ENCODE data around the gene SCARB2. TPM values are rescaled to one million over a fixed set of nuclear protein-coding genes. Genes with fewer than 3 reads are reported as not detected.

The SCARB2 gene
- total RNA-seq, 4 donors from 2014 or later, result 178 to 271 (median 206) TPM

- Histone ChIP-seq H3K27ac (peak overlapping the region; percentile 81 to 92 (median 84)), H3K4me1 (peaks cover 20 to 23% of the 10 kb centered on the region in 2 donors), H3K4me3 (replicated peaks in 1 of 3) (peak overlapping the region; percentile 19 to 92 (median 78)), H3K27me3 (no peaks in the 10 kb centered on the region), H3K9me3 (no peaks in the 10 kb centered on the region), H3K36me3 (peaks cover 0 to 8% of the 10 kb centered on the region in 2 donors)
- WGBS, 2 donors, result 0% methylated on average over 21 to 28 of the region's 31 CpGs
- peak; percentile 56 to 62 for DNase-seq
- TF ChIP-seq POLR2A (IDR thresholded peaks at IDR 0.05), result no peak
- TF ChIP-seq, protein P1, sequence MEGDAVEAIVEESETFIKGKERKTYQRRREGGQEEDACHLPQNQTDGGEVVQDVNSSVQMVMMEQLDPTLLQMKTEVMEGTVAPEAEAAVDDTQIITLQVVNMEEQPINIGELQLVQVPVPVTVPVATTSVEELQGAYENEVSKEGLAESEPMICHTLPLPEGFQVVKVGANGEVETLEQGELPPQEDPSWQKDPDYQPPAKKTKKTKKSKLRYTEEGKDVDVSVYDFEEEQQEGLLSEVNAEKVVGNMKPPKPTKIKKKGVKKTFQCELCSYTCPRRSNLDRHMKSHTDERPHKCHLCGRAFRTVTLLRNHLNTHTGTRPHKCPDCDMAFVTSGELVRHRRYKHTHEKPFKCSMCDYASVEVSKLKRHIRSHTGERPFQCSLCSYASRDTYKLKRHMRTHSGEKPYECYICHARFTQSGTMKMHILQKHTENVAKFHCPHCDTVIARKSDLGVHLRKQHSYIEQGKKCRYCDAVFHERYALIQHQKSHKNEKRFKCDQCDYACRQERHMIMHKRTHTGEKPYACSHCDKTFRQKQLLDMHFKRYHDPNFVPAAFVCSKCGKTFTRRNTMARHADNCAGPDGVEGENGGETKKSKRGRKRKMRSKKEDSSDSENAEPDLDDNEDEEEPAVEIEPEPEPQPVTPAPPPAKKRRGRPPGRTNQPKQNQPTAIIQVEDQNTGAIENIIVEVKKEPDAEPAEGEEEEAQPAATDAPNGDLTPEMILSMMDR (IDR thresholded peaks at IDR 0.05), result no peak
- intact Hi-C loops (cut with DNase I), result no loop called here
Observed at GRCh38 chr4:76147454-76148141, 66.0 kb downstream of the SCARB2 start.

GRCh38 chr4:76144546-76144945 is 69.1 kb downstream of the SCARB2 start:
- Histone ChIP-seq H3K36me3 (peaks cover 6 to 20% of the 10 kb centered on the region in 2 donors), H3K27me3 (no peaks in the 10 kb centered on the region), H3K4me1 (peaks cover 16 to 20% of the 10 kb centered on the region in 2 donors), H3K27ac (no peak overlapping the region), H3K9me3 (no peaks in the 10 kb centered on the region), H3K4me3 (replicated peaks in 1 of 3) (no peak overlapping the region)
- intact Hi-C loops (cut with DNase I), result no loop called here
- no peak for DNase-seq
- TF ChIP-seq, protein P1 (IDR thresholded peaks at IDR 0.05), result no peak
- TF ChIP-seq POLR2A (IDR thresholded peaks at IDR 0.05), result no peak

DNA sequence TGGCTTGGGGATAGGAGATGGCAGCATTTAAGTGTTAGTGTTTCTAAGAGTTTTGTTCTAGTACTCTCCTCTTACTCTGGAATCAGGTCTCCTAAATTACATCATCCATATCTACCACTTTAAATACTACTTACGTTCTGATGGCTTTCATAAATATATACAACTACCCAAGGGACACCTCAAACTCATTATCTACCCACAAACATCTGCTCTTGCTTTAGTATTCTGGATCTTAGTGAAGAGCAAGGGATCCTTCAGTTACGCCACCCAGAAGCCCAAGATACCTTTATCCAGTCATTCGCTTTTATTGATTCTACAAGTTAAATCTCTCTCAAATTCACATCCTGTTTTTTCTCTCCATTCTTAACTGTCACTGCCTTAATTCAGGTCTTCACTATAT is 72.4 kb downstream of the SCARB2 start:
- Histone ChIP-seq H3K27me3 (no peaks in the 10 kb centered on the region), H3K9me3 (no peaks in the 10 kb centered on the region), H3K27ac (no peak overlapping the region), H3K4me1 (peaks cover 4 to 6% of the 10 kb centered on the region in 2 donors), H3K36me3 (peaks cover 6 to 27% of the 10 kb centered on the region in 2 donors), H3K4me3 (replicated peaks in 1 of 3) (no peak overlapping the region)
- intact Hi-C loops (cut with DNase I), result no loop called here
- TF ChIP-seq POLR2A (IDR thresholded peaks at IDR 0.05), result no peak
- TF ChIP-seq, protein P1 (IDR thresholded peaks at IDR 0.05), result no peak
- no peak for DNase-seq
- 92 to 96% methylated on average over 3 of the region's 3 CpGs for WGBS, 2 donors

DNA sequence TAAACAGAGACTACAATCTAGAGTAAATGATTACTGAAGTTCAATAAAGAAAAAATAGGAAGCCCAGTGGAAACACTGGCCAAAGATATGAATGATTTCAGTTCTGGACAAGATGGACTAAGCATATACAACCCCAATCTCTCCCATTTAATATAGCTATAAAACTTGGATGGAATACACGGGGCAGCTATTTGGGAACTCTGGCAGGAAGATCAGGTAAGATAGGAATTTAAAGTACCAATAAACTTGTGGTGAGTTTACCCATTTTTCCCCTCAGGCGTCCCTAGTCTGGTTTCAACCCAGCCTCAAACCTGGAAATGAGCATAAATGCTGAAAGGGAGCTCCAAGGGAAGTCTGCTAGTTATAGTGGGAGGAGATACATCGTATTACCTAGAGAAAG is 85.9 kb downstream of the SCARB2 start:
- Histone ChIP-seq H3K27me3 (no peaks in the 10 kb centered on the region), H3K4me1 (no peaks in the 10 kb centered on the region), H3K9me3 (no peaks in the 10 kb centered on the region), H3K27ac (no peak overlapping the region), H3K36me3 (peaks cover 0 to 11% of the 10 kb centered on the region in 2 donors), H3K4me3 (replicated peaks in 1 of 3) (no peak overlapping the region)
- TF ChIP-seq POLR2A (IDR thresholded peaks at IDR 0.05), result no peak
- TF ChIP-seq, protein P1 (IDR thresholded peaks at IDR 0.05), result no peak
- intact Hi-C loops (cut with DNase I), result no loop called here
- DNase-seq, result no peak
- WGBS, 2 donors, result 97% methylated on average over 3 of the region's 3 CpGs

DNA sequence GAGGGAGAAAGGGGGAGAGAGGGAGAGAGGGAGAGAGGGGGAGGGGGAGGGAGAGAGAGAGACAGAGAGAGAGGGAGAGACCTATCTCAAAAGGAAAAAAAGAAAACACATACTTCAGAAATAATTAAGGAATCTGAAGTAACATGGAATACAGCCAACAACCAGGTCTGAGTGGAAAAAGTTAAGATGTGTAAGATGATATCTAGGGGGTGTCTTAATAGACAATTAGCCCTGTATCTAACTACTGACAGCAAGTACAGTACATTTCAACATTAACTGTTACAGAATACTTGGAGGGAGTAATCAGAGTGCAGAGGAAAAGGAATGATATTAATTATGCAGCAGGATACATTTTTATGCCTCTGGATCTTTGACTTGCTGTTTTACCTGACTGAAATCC is 87.8 kb downstream of the SCARB2 start:
- intact Hi-C loops (cut with DNase I), result no loop called here
- Histone ChIP-seq H3K27me3 (no peaks in the 10 kb centered on the region), H3K9me3 (no peaks in the 10 kb centered on the region), H3K27ac (no peak overlapping the region), H3K36me3 (peaks cover 0 to 14% of the 10 kb centered on the region in 2 donors), H3K4me1 (no peaks in the 10 kb centered on the region), H3K4me3 (replicated peaks in 1 of 3) (no peak overlapping the region)
- TF ChIP-seq, protein P1 (IDR thresholded peaks at IDR 0.05), result no peak
- no peak for TF ChIP-seq POLR2A (IDR thresholded peaks at IDR 0.05)
- DNase-seq, result no peak
